HG02763 (cell line): ENCODE data around the gene PTPRT.

Source experiments
- ATAC-seq: cut with Tn5 transposase; IDR thresholded peaks from one replicate; pipeline ENCODE4 v1.9.1; 2021; ENCODE audit warnings: mild to moderate bottlenecking, moderate library complexity; ENCODE audit not compliant: unreplicated experiment

The PTPRT gene

DNA sequence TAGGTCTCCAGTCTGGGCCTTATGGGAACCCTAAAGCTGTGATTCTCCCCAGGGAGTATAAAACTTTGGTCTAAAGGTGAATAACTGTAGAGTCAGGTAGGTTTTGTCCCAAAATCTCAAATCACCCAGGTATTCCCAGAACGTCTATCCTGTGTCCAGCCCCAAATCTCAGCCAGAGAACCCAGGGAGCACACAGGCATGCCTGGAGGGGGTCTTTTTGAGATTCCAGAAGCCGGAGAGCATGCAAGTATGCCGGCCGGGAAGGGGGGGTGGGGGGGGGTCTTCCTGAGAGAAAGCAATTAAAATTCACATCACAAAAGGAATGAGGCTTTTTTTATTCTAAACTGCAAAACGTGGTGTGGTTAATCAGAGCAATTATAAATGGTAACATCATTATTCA, 210.0 kb downstream of the PTPRT start:
- no peak for ATAC-seq

DNA sequence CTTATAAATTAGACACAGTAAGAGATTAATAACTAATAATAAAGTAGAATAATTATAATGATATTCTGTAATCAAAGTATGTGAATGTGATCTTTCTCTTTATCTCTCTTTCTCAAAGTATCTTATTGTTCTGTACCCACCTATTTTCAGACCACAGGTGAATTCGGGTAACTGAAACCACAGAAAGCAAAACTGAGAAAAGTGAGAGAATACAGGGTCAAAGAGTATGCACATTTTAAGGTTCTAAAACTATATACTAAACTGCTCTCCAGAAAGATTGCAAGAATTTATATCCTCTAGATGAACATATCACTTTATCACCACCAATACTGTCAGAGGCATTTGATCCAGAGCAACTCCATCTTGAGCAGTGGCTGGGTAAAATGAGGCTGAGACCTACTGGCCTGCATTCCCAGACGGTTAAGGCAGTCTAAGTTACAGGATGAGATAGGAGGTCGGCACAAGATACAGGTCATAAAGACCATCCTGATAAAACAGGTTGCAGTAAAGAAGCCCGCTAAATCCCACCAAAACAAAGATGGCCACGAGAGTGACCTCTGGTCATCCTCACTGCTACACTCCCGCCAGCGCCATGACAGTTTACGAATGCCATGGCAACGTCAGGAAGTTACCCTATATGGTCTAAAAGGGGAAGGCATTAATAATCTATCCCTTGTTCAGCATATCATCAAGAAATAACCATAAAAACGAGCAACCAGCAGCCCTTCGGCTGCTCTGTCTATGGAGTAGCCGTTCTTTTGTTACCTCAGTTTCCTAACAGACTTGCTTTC, 211.3 kb downstream of the PTPRT start:
- no peak for ATAC-seq

DNA sequence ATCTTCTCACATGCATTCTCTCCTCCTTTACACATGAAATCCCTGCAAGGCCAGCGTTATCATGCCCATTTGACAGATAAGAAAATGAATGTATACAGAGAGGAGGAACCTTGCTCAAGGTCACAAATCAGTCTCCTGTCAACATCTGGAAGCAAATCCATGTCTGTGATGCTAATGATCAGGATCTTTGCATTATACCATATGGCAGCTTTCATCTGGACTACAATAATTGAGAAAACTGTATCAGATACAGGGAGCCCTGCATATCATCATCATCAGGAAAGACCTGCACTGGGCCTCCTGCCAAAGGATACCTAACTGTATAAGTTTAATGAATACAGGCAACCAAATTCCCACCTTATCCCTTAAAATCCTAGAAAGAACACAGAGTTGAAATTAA, 213.7 kb downstream of the PTPRT start:
- no peak for ATAC-seq

DNA sequence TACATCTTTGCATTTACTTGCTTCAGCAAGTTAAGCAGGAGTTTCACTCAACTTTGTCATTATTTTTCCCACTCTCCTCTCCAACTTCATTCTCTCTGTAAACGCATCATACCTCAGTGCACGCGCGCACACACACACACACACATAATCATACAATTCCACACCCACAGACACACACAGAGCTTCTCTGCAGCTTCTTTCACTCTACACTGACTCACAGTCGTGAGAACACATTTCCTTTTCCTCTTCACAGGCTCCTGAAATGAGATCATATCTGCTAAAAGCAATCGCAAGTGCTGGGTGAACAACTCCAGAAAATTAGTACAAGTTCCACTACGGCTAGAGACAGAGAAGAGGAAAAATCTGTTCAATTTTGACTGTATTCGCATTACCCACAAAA, 215.4 kb downstream of the PTPRT start:
- no peak for ATAC-seq

DNA sequence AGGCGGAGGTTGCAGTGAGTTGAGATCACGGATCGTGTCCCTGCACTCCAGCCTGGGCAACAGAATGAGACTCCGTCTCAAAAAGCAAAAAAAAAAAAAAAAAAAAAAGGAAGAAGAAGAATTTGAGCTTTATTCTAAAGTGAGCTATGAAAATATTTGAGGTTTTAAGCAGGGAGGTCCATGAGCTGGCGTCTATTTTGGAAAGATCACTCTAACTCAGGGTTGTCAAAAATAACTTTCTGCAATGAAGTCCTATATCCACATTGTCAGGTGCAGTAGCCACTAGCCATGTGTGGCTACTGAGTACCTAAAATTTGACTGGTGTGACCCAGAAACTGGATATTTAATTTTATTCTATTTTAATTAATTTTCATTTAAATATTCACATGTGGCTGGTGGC, 217.1 kb downstream of the PTPRT start:
- no peak for ATAC-seq

DNA sequence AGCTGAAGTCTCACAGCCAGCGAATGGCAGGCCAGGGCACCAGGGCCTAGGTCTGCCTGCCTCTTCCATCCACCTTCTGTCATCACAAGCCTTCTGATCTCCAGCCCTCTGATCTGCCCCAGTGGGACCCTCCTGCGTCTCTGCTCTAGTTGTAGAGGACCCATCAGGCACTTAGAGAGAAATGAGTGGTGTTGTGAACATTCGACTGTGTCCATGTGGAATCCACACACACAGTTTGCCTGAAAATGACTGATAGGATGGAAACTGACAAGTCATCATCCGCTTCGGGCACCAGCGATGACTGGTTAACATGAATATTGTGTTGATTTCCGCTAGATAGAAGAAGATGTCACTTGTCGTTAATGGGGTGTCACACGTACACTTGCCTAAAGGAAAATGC, 221.0 kb downstream of the PTPRT start:
- ATAC-seq: no peak

DNA sequence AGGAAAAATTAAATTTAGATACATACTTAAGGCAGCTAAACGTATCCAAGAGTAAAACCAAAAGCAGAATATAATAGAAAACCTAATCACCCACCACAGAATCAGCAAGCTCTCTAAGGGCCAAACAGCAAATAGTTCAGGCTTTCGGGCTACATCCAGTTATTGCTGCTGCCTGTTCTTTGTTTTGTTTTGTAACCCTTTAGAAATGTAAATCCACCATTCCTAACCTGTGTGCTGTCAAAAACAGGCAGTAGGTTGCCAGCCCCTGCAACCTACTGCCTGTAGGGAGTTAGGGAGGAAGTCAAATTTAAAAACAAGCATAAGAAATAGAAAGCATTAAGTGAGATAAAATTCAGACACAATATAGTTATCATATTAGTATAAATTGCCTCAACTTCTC, 225.9 kb downstream of the PTPRT start:
- no peak for ATAC-seq

DNA sequence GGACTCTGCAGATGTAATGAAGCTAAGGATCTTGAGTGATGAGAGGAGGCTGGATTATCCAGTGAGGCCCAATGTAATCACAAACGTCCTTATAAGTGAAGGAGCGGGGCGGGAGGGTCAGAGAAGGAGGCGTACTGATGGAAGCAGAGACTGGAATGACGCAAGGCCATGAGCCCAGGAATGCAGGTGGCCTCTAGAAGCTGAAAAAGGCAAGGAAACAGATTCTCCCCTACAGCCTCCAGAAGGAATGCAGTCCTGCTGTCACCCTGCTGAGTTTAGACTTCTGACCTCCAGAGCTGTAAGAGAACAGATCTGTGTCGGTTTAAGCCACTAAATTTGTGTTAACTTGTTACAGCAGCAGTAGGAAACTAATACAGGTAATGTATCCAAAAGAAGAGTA, 227.9 kb downstream of the PTPRT start:
- no peak for ATAC-seq

DNA sequence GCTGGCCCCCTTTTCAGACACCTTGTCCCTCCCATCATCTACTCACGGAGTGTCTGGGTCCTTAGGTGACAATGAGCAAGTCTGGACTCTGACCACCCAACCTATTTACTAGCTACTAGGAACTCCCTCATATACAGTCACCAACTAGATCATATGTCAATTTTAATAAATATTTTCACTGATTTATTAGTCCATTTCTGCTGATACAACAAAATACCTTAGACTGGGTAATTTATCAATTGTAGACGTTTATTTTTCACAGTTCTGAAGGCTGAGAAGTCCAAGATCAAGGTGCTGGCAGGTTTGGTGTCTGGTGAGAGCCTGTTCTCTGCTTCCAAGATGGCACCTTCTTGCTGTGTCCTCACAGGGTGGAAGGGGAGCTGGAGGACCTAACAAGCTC, 229.7 kb downstream of the PTPRT start:
- no peak for ATAC-seq

DNA sequence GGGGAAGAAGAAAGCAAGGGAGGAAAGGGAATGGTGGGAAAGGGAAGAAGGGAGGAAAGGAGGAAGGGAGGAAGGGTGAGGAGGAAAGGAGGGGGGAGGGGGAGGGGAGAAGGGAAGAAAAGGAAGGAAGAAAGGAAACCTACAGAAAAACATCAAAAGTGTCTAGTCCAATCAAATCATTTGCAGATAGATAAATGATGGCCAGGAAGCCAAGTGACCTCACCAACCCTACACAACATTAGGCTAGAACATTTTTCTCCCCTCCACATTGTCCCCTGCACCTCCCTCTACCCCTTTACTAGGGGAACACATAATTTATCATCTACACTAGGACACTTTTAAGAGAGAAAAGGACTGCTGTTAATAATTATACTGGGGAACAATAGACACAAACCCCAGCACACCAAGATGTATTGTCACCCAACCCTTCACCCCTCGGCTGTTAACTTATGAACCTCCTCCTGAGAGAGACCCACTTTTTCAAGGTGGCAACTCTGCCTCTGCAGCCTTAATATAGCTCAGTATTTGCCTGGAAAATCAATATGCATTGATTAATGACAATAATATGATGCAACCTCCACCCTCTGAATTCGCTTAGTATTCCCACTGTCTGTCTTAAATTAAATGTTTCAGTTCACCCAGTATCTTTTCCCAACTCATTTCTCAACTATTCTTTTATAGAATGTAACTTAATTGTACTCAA, 231.2 kb downstream of the PTPRT start:
- no peak for ATAC-seq

DNA sequence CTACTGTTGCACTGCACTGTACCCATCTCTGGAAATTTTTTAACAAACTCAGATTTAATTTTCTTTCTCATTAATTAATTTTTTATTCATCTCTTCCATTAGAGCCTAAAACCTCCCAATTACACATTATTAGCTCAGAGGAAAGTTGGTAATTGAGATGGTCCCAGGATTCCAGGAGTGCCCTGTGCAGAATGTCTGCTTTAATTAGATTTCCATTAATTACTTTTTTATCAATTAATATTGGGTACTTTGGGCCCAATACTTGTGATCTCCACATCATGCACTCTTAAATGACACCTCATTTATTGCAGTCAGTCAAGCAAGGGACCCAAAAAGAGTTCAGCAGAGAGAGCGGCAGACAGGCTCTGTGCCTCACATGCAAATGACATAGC, 232.0 kb downstream of the PTPRT start:
- no peak for ATAC-seq

DNA sequence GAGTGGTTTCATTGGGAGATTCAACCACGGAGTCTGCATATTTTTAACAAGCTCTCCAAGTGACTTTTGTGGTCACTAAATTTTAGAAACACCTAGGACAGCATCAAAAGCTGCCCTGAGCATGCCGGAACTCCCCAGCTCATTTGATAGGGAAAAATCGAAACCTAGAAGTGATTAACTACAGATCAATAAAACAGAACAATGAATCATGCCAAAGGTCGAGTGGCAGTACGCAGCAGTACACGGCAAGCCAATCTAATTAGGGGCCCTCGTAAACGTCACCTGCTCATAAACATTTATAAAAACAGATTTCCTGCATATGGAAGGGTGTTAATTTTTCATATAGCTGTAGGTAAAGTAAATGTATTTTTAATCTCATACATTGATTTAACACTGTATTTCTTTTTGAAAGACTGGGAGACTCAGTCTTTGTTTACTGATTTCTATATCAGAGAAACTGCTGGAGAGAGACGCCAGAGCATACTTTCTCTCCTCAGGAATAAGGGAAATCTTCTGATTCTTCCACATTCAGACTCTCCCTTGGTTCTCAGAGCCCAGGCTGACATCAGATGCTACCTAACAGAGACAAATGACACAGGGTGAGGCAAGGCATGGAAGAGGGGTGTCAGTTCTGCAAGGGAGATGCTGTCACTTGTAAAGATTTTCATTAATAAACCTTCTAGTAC, 232.5 kb downstream of the PTPRT start:
- no peak for ATAC-seq

DNA sequence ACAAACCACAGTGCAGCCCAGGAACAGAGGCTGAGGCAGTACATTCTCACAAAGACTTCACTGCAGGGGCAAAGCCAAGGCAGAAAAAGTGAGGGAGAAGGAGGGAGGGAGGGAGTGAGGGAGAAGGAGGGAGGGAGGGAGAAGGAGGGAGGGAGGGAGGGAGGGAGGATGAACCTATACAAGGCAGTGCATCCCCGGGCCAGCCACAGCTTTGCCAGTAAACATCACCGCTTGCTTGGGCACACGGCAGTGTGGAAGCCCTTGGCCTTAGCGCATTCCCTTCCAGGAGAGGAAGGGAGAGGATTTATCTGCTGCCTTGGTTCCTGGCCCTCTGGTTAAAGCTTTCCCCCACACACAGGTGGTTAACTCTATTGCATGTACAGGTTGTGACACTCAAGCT, 234.0 kb downstream of the PTPRT start:
- no peak for ATAC-seq

DNA sequence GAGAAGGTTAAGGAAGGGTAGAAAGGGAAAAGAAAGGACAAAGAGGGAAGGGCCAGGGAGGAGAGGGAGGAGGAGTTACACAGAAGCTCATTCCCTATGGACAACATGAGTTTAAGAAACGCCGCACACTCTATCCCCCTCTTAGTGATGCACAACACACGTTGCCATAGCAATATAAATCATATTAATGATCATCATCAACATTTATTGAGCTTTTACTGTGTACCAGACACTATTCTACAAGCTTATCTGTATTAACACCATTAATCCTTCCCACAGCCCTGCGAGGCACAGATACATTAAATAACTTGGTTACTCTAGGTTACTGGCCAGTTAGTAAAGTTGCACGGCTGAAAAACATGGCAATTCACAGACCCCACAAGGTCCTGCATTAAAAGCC, 234.8 kb downstream of the PTPRT start:
- no peak for ATAC-seq

DNA sequence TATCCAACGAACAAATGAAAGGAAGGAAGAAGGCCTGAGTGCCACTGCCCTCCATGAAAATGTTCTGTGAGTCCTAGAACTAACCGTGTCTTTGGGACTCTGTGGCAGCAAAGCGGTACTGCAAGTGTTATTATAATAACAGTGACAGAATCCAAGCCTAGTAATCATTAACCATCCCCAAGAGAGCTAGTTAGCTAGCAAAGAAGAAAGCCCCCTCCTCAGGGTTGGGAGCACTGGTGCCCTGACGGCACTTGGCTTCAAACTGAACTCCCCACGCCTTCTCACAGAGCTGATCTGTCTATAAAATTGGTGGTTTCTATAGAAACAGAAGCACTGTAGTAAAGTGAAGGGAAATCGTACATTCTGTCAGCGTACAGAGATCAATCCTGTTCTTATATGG, 239.8 kb downstream of the PTPRT start:
- no peak for ATAC-seq

DNA sequence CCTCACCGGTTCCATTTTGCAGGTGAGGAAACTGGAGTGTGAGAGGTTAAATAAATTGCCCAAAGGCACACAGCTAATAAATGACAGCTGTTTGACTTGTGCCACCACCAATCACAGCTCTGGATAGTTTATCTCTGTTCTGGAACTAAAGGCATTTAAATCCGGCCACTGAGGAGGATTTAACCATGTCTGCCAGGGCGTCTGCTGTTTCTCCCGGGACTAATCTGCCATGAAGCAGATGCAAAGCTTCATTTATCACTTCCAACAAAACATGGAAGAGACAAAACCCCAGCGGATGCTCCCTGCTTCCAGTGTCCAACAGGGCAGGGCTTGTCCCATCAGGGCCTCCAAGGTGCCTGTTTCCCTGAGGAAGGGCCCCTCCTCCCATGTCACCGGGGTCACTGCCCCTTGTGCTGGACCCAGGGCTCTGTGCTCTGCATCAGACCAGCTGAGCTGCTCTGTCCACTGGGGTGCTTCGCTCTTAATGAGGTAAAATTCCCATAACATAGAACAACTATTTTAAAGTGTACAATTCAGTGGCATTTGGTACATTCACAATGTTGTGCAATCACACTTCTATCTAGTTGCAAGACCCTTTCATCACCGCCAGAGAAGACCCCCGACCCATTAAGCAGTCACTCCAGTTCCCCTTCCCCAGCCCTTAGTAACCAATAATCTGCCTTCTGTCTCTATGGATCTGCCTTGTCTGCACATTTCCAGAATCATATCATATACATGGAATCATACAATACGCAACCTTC, 244.3 kb downstream of the PTPRT start:
- ATAC-seq: no peak

DNA sequence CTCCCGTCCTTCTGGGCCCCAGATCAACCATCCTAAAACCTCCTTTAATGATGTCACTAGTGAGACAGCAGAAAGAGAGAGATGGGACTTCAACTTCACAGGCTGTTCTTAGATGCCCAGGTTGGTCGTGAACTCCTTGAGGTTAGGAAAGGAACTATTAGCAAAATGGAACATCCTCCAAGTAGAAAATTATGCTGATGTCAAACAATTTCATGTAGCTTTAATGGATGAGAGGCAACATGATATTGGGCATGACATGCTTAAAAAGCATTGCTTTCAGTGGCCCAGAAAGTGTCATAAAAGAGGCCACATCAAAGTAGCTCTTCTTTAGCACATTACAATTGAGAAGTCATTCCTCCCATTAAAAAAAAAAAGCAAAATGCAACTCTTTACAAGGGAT, 248.1 kb downstream of the PTPRT start:
- no peak for ATAC-seq

DNA sequence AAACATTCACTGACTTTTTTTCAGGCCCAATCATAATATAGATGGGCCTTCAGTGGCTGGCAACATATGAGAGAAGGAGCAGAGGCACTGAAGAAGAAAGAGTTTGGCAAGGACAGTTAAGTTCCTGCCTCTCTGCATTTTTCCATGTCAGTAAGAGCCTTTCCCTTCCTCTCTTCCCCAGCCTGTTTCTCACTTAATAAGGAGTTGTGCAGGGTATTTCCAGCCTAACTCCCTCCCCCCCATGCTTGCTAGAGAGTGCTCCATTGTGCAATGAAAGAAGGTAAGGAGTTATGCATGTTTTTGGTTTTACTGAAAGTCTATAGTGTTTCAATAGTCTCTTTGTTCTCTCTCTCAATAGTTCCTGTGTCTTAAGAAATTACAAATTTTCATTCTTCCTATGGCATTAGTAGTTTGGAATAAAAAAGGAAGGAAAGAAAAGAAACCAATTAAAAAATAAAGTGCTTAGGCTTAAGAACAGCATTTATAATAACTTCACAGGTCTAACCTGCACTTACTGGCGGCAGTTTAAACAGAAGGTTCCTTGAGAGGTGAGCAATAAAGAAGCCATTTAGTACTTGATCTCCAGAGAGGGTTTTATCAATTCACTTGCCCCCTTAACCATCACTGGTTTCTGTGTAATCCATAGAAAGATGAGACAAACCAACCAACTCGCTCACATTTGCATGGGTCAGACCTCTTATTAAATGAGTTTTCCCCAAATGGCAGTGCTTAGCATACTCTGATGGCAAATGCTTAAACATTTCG, 251.1 kb downstream of the PTPRT start:
- ATAC-seq: no peak

DNA sequence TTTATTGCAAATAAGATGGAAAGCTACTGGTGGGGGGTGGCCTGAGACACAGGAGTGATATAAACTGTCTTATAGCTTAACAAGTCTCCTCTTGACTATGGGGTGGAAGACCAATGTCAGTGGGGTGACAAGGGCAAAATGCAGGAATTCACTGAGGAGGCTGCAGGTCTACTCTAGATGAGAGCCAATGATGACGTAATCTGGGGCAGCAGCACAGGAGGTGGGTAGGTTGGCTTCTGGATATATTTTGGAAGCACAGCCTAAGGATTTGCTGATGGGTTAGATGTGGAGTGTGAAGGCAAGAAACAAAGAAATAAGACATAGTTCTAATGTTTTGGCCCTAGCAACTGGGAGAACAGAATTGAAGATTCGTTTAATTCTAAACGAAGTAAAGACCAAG, 253.2 kb downstream of the PTPRT start:
- ATAC-seq: no peak

DNA sequence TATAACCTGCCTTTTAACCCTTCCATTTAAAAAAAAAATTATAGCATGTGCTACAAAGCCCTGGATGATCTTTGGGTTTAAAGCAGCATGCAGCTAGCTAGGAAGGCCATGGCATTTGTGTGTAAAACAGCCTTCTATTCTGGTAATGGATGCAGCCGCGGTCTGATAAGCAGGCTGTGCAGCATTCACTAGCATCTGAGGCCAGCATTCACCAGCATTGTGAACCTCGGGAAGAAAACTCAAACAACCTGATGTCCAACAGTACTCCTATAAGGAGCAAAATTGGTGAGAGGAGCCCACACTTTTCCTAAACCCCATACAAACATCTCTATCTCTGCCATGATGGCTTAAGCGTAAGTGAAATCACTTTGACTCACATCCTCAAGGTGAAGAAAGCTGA, 265.5 kb downstream of the PTPRT start:
- no peak for ATAC-seq
